Astrocyte (in vitro differentiated cells and primary cell): ENCODE data around the gene PXT1. TPM values are rescaled to one million over a fixed set of nuclear protein-coding genes. Genes with fewer than 3 reads are reported as not detected.
"Not testable (repeated sequence)": the region's sequence is repeated elsewhere in the genome, so short reads cannot be mapped to it uniquely, and the experiment has no call there.

Experiments
- DNase-seq: peaks from one replicate; pipeline ENCODE4 v3.0.0-alpha.2; 2010; ENCODE audit warnings: low read depth
- FAIRE-seq: peaks from 2 replicates; lab custom pipeline; 2011; peaks lifted over from hg19 to GRCh38; lab: Jason Lieb, UNC
- H2AFZ ChIP-seq: 2 replicates; pipeline ENCODE4 v1.6.0; 2012; ENCODE audit warnings: low read depth, low read length, inconsistent platforms
- H3K27ac ChIP-seq: 2 replicates; pipeline ENCODE4 v1.5.1; 2011; ENCODE audit warnings: low read depth, low read length, inconsistent platforms
- H3K27me3 ChIP-seq: 2 replicates; pipeline ENCODE4 v1.6.0; 2011; ENCODE audit warnings: low read length, inconsistent platforms; ENCODE audit not compliant: insufficient read depth
- H3K36me3 ChIP-seq: 2 replicates; pipeline ENCODE4 v1.5.1; 2011; ENCODE audit warnings: low read length, inconsistent platforms; ENCODE audit not compliant: insufficient read depth
- H3K4me1 ChIP-seq: 2 replicates; pipeline ENCODE4 v1.5.1; 2011; ENCODE audit warnings: low read length, inconsistent platforms; ENCODE audit not compliant: insufficient read depth
- H3K4me2 ChIP-seq: 2 replicates; pipeline ENCODE4 v1.6.0; 2012; ENCODE audit warnings: low read length, inconsistent platforms
- H3K4me3 ChIP-seq: 2 replicates; pipeline ENCODE4 v1.5.1; 2011; ENCODE audit warnings: low read depth, mild to moderate bottlenecking, low read length, inconsistent platforms; ENCODE audit not compliant: insufficient read depth
- H3K79me2 ChIP-seq: 2 replicates; pipeline ENCODE4 v1.6.0; 2012; ENCODE audit warnings: mild to moderate bottlenecking, low read length, inconsistent platforms; ENCODE audit not compliant: insufficient read depth
- H3K9ac ChIP-seq: 2 replicates; pipeline ENCODE4 v1.6.0; 2012; ENCODE audit warnings: mild to moderate bottlenecking, low read length, inconsistent platforms
- H3K9me3 ChIP-seq: 2 replicates; pipeline ENCODE4 v1.5.1; 2012; ENCODE audit warnings: low read depth, mild to moderate bottlenecking, low read length, inconsistent platforms; ENCODE audit not compliant: insufficient read depth
- H4K20me1 ChIP-seq: 2 replicates; pipeline ENCODE4 v1.6.0; 2012; ENCODE audit warnings: low read length, inconsistent platforms; ENCODE audit not compliant: insufficient read depth
- H3K27ac Mint-ChIP-seq: one replicate; pipeline ENCODE4 v1.8.0; 2021; ENCODE audit warnings: mild to moderate bottlenecking, mixed read lengths; ENCODE audit not compliant: unreplicated experiment
- H3K27me3 Mint-ChIP-seq: one replicate; pipeline ENCODE4 v1.8.0; 2021; ENCODE audit warnings: low read depth, mixed read lengths; ENCODE audit not compliant: unreplicated experiment
- H3K36me3 Mint-ChIP-seq: one replicate; pipeline ENCODE4 v1.8.0; 2021; ENCODE audit warnings: low read depth, mixed read lengths; ENCODE audit not compliant: unreplicated experiment
- H3K4me1 Mint-ChIP-seq: one replicate; pipeline ENCODE4 v1.8.0; 2021; ENCODE audit warnings: low read depth, mixed read lengths; ENCODE audit not compliant: unreplicated experiment
- H3K4me3 Mint-ChIP-seq: one replicate; pipeline ENCODE4 v1.8.0; 2021; ENCODE audit warnings: mild to moderate bottlenecking, moderate library complexity, mixed read lengths; ENCODE audit not compliant: unreplicated experiment
- H3K9me3 Mint-ChIP-seq: one replicate; pipeline ENCODE4 v1.8.0; 2021; ENCODE audit warnings: mild to moderate bottlenecking, mixed read lengths; ENCODE audit not compliant: unreplicated experiment
- CTCF ChIP-seq: IDR thresholded peaks from 2 replicates; pipeline ENCODE4 v1.5.1; 2011; ENCODE audit warnings: low read depth, mild to moderate bottlenecking, inconsistent platforms, low read length, moderate library complexity; ENCODE audit not compliant: insufficient read depth
- EZH2 ChIP-seq: IDR thresholded peaks from 2 replicates; pipeline ENCODE4 v1.6.1; 2012; ENCODE audit warnings: mild to moderate bottlenecking, low read length, inconsistent platforms; ENCODE audit not compliant: insufficient read depth
- total RNA-seq: library from RNA; stranded (reverse); gene quantifications from 2 replicates; pipeline ENCODE4 v1.2.1, GENCODE V29; 2021

Gene PXT1
- total RNA-seq, 1 donor from 2014 or later: 0.09 TPM

- DNase-seq: no peak
- Histone ChIP-seq H3K4me2 (no peak overlapping the region), H2AFZ (no peak overlapping the region), H3K9me3 (no peaks in the 10 kb centered on the region), H3K27me3 (peaks cover 2% of the 10 kb centered on the region), H3K9ac (no peak overlapping the region), H3K4me1 (peaks cover 9% of the 10 kb centered on the region), H3K4me3 (no peak overlapping the region), H4K20me1 (no peaks in the 10 kb centered on the region), H3K79me2 (no peaks in the 10 kb centered on the region), H3K36me3 (no peaks in the 10 kb centered on the region), H3K27ac (no peak overlapping the region)
- H3K36me3 Mint-ChIP-seq: peaks cover 6% of the 10 kb centered on the region
- peaks cover 18% of the 10 kb centered on the region for H3K27me3 Mint-ChIP-seq
- peaks cover 8% of the 10 kb centered on the region for H3K4me1 Mint-ChIP-seq
- no peak for FAIRE-seq
- no peaks in the 10 kb centered on the region for H3K9me3 Mint-ChIP-seq
- TF ChIP-seq EZH2 (no peak), CTCF (no peak)
- no peak overlapping the region for H3K4me3 Mint-ChIP-seq
- H3K27ac Mint-ChIP-seq: no peak overlapping the region
These were observed 74.9 kb downstream of the PXT1 start for GRCh38 chr6:36367743-36368142.

- no peak for FAIRE-seq
- no peak overlapping the region for H3K4me3 ChIP-seq
- no peak overlapping the region for H2AFZ ChIP-seq
- no peaks in the 10 kb centered on the region for H4K20me1 ChIP-seq
- H3K4me1 ChIP-seq: peaks cover 9% of the 10 kb centered on the region
- no peaks in the 10 kb centered on the region for H3K36me3 ChIP-seq
- TF ChIP-seq CTCF (no peak), EZH2 (no peak)
- H3K36me3 Mint-ChIP-seq: no peaks in the 10 kb centered on the region
- H3K27ac ChIP-seq: peak overlapping the region; percentile 7
- no peak overlapping the region for H3K27ac Mint-ChIP-seq
- peaks cover 10% of the 10 kb centered on the region for H3K4me1 Mint-ChIP-seq
- H3K4me3 Mint-ChIP-seq: no peak overlapping the region
- no peaks in the 10 kb centered on the region for H3K9me3 ChIP-seq
- peaks cover 2% of the 10 kb centered on the region for H3K9me3 Mint-ChIP-seq
- no peak overlapping the region for H3K9ac ChIP-seq
- H3K27me3 Mint-ChIP-seq: peaks cover 7% of the 10 kb centered on the region
- DNase-seq: peak; percentile 49
- H3K79me2 ChIP-seq: no peaks in the 10 kb centered on the region
- peak overlapping the region; percentile 15 for H3K4me2 ChIP-seq
- no peaks in the 10 kb centered on the region for H3K27me3 ChIP-seq
These were observed 77.8 kb downstream of the PXT1 start for GRCh38 chr6:36364669-36365479.

DNA sequence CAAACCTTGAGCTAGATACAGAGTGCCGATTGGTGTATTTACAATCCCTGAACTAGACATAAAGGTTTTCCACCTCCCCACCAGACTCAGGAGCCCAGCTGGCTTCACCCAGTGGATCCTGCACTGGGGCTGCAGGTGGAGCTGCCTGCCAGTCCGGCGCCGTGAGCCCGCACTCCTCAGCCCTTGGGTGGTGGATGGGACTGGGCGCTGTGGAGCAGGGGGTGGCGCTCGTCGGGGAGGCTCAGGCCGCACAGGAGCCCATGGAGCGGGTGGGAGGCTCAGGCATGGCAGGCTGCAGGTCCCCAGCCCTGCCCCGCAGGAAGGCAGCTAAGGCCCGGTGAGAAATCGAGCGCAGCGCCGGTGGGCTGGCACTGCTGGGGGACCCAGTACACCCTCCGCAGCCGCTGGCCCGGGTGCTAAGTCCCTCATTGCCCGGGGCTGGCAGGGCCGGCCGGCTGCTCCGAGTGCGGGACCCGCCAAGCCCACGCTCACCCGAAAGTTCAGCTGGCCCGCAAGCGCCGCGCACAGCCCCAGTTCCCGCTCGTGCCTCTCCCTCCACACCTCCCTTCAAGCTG lies 78.5 kb downstream of the PXT1 start:
- not testable (repeated sequence) for FAIRE-seq, H4K20me1 ChIP-seq, H3K27ac ChIP-seq, H3K4me3 ChIP-seq, H3K4me1 Mint-ChIP-seq, H3K4me3 Mint-ChIP-seq, H3K27me3 ChIP-seq, H3K9me3 ChIP-seq, H3K27me3 Mint-ChIP-seq, H3K9me3 Mint-ChIP-seq, H3K36me3 ChIP-seq, DNase-seq, H3K36me3 Mint-ChIP-seq, H3K79me2 ChIP-seq, H3K4me2 ChIP-seq, H3K9ac ChIP-seq, H2AFZ ChIP-seq, H3K27ac Mint-ChIP-seq, H3K4me1 ChIP-seq

GRCh38 chr6:36363371-36363752 lies 79.3 kb downstream of the PXT1 start:
- not testable (repeated sequence) for H3K9me3 ChIP-seq, H3K9ac ChIP-seq, H3K9me3 Mint-ChIP-seq, H3K27me3 Mint-ChIP-seq, H3K4me2 ChIP-seq, H3K36me3 Mint-ChIP-seq, H3K4me3 ChIP-seq, H3K36me3 ChIP-seq, H4K20me1 ChIP-seq, H2AFZ ChIP-seq, FAIRE-seq, H3K27me3 ChIP-seq, H3K4me3 Mint-ChIP-seq, H3K27ac Mint-ChIP-seq, H3K27ac ChIP-seq, DNase-seq, H3K79me2 ChIP-seq
- H3K4me1 ChIP-seq: peaks cover 13% of the 10 kb centered on the region
- peaks cover 11% of the 10 kb centered on the region for H3K4me1 Mint-ChIP-seq
